HepG2 (cell line): ENCODE results near the gene NBEA.

Source experiments
- SPEN ChIP-seq: sonication (generic); formaldehyde crosslinking; IDR thresholded peaks from 2 replicates; pipeline ENCODE4 v1.5.1; 2020; ENCODE audit warnings: low read depth, mild to moderate bottlenecking, missing genetic modification reagents
- ZKSCAN1 ChIP-seq: fragments of 150-350 bp; IDR thresholded peaks from 2 replicates; pipeline ENCODE4 v1.6.1; 2014; ENCODE audit warnings: low read length
- TF ChIP-seq, protein P1 (sequence below): sonication (generic); formaldehyde crosslinking; IDR thresholded peaks from 2 replicates; pipeline ENCODE4 v1.5.0; 2020; ENCODE audit warnings: mild to moderate bottlenecking, missing genetic modification reagents, moderate library complexity

DNA sequence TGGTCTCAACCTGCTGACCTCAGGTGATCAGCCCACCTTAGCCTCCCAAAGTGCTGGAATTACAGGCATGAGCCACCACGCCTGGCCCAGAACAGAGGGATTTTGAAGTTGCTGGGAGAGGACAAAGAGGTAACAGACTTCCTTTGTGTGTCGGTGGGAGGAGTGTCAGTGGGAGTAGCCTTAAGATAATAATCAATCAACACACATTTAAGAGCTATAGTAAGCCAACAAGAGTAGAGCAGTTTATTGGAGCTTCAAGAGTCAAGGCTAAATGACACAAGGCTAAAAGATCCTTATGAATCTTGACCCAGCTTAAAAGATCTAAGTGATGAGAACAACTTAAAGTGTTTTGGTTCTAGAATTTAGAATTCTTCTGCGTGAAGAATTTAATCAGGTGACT, 47.3 kb upstream of the NBEA start:
- TF ChIP-seq, protein P1, sequence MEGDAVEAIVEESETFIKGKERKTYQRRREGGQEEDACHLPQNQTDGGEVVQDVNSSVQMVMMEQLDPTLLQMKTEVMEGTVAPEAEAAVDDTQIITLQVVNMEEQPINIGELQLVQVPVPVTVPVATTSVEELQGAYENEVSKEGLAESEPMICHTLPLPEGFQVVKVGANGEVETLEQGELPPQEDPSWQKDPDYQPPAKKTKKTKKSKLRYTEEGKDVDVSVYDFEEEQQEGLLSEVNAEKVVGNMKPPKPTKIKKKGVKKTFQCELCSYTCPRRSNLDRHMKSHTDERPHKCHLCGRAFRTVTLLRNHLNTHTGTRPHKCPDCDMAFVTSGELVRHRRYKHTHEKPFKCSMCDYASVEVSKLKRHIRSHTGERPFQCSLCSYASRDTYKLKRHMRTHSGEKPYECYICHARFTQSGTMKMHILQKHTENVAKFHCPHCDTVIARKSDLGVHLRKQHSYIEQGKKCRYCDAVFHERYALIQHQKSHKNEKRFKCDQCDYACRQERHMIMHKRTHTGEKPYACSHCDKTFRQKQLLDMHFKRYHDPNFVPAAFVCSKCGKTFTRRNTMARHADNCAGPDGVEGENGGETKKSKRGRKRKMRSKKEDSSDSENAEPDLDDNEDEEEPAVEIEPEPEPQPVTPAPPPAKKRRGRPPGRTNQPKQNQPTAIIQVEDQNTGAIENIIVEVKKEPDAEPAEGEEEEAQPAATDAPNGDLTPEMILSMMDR: no peak
- TF ChIP-seq ZKSCAN1 (no peak), SPEN (CRISPR knock-in tag) (no peak)
